ENCODE data around the gene CRACR2A.

GRCh38 chr12:3761116-3761735 is 8.3 kb upstream of the CRACR2A start:
- TF ChIP-seq CTCF (IDR thresholded peaks at IDR 0.05) (no peak), MYC (IDR thresholded peaks at IDR 0.05; ENCODE audit: borderline replicate concordance, low read length) (no peak), SMC3 (IDR thresholded peaks at IDR 0.05) (no peak), POLR2A (IDR thresholded peaks at IDR 0.05; ENCODE audit: low read length) (no peak), HDAC2 (IDR thresholded peaks at IDR 0.05) (no peak)
- TF ChIP-seq, protein P1, sequence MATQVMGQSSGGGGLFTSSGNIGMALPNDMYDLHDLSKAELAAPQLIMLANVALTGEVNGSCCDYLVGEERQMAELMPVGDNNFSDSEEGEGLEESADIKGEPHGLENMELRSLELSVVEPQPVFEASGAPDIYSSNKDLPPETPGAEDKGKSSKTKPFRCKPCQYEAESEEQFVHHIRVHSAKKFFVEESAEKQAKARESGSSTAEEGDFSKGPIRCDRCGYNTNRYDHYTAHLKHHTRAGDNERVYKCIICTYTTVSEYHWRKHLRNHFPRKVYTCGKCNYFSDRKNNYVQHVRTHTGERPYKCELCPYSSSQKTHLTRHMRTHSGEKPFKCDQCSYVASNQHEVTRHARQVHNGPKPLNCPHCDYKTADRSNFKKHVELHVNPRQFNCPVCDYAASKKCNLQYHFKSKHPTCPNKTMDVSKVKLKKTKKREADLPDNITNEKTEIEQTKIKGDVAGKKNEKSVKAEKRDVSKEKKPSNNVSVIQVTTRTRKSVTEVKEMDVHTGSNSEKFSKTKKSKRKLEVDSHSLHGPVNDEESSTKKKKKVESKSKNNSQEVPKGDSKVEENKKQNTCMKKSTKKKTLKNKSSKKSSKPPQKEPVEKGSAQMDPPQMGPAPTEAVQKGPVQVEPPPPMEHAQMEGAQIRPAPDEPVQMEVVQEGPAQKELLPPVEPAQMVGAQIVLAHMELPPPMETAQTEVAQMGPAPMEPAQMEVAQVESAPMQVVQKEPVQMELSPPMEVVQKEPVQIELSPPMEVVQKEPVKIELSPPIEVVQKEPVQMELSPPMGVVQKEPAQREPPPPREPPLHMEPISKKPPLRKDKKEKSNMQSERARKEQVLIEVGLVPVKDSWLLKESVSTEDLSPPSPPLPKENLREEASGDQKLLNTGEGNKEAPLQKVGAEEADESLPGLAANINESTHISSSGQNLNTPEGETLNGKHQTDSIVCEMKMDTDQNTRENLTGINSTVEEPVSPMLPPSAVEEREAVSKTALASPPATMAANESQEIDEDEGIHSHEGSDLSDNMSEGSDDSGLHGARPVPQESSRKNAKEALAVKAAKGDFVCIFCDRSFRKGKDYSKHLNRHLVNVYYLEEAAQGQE (IDR thresholded peaks at IDR 0.05) = no peak

All from A549 (cell line).